ENCODE data around the gene IL6ST. TPM values are rescaled to one million over a fixed set of nuclear protein-coding genes. Genes with fewer than 3 reads are reported as not detected.

IL6ST gene
- total RNA-seq, 1 donor from 2014 or later, result 37.7 TPM

GRCh38 chr5:55892479-55892878, 102.3 kb downstream of the IL6ST start:
- no peak for TF ChIP-seq CTCF (IDR thresholded peaks at IDR 0.05; ENCODE audit: partially characterized antibody, unreplicated experiment)
- no peaks in the 10 kb centered on the region for H3K9me3 Mint-ChIP-seq (ENCODE audit: unreplicated experiment)
- H3K36me3 Mint-ChIP-seq (ENCODE audit: unreplicated experiment), result no peaks in the 10 kb centered on the region
- H3K4me3 Mint-ChIP-seq (ENCODE audit: unreplicated experiment), result no peak overlapping the region
- DNase-seq, result no peak
- no peak overlapping the region for H3K27ac Mint-ChIP-seq (ENCODE audit: unreplicated experiment)
- no peaks in the 10 kb centered on the region for H3K27me3 Mint-ChIP-seq (ENCODE audit: unreplicated experiment)
- H3K4me1 Mint-ChIP-seq (ENCODE audit: low read depth, unreplicated experiment), result no peaks in the 10 kb centered on the region

GRCh38 chr5:55888205-55888604, 106.6 kb downstream of the IL6ST start:
- H3K36me3 Mint-ChIP-seq (ENCODE audit: unreplicated experiment), result no peaks in the 10 kb centered on the region
- H3K4me3 Mint-ChIP-seq (ENCODE audit: unreplicated experiment), result no peak overlapping the region
- no peak overlapping the region for H3K27ac Mint-ChIP-seq (ENCODE audit: unreplicated experiment)
- H3K9me3 Mint-ChIP-seq (ENCODE audit: unreplicated experiment), result peaks cover 2% of the 10 kb centered on the region
- DNase-seq, result no peak
- no peaks in the 10 kb centered on the region for H3K4me1 Mint-ChIP-seq (ENCODE audit: low read depth, unreplicated experiment)
- H3K27me3 Mint-ChIP-seq (ENCODE audit: unreplicated experiment), result peaks cover 3% of the 10 kb centered on the region
- TF ChIP-seq CTCF (IDR thresholded peaks at IDR 0.05; ENCODE audit: partially characterized antibody, unreplicated experiment), result no peak

- Mint-ChIP-seq H3K4me3 (ENCODE audit: unreplicated experiment) (no peak overlapping the region), H3K36me3 (ENCODE audit: unreplicated experiment) (no peaks in the 10 kb centered on the region)
Observed at GRCh38 chr5:55885359-55885758, 109.4 kb downstream of the IL6ST start.

More at GRCh38 chr5:55885359-55885758, 109.4 kb downstream of the IL6ST start:
- no peak for TF ChIP-seq CTCF (IDR thresholded peaks at IDR 0.05; ENCODE audit: partially characterized antibody, unreplicated experiment)
- DNase-seq, result no peak
- H3K27me3 Mint-ChIP-seq (ENCODE audit: unreplicated experiment), result peaks cover 3% of the 10 kb centered on the region
- H3K4me1 Mint-ChIP-seq (ENCODE audit: low read depth, unreplicated experiment), result no peaks in the 10 kb centered on the region
- H3K9me3 Mint-ChIP-seq (ENCODE audit: unreplicated experiment), result peaks cover 2% of the 10 kb centered on the region
- no peak overlapping the region for H3K27ac Mint-ChIP-seq (ENCODE audit: unreplicated experiment)

Other genes with a start within 250 kb of the IL6ST start
- gene IL31RA, start 143.6 kb downstream of the IL6ST start, total RNA-seq (ENCODE audit: unreplicated experiment), result not detected
- not detected for gene ANKRD55, start 238.4 kb upstream of the IL6ST start, total RNA-seq (ENCODE audit: unreplicated experiment)